Chondrocyte (in vitro differentiated cells): Measurements from ENCODE around the gene CLRN3. TPM values are rescaled to one million over a fixed set of nuclear protein-coding genes. Genes with fewer than 3 reads are reported as not detected.

Source experiments
- DNase-seq: peaks from one replicate; pipeline ENCODE4 v3.0.0; 2021; ENCODE audit warnings: mixed read lengths, low spot score
- H3K27ac Mint-ChIP-seq: one replicate; pipeline ENCODE4 v1.8.0; 2021; ENCODE audit warnings: mild to moderate bottlenecking, moderate library complexity, mixed read lengths; ENCODE audit not compliant: unreplicated experiment
- H3K27me3 Mint-ChIP-seq: 2 replicates; pipeline ENCODE4 v1.8.0; 2021; ENCODE audit warnings: low read depth, mixed read lengths
- H3K36me3 Mint-ChIP-seq: 2 replicates; pipeline ENCODE4 v1.8.0; 2021; ENCODE audit warnings: low read depth, mixed read lengths
- H3K4me1 Mint-ChIP-seq: 2 replicates; pipeline ENCODE4 v1.8.0; 2021; ENCODE audit warnings: low read depth, mild to moderate bottlenecking, mixed read lengths
- H3K4me3 Mint-ChIP-seq: one replicate; pipeline ENCODE4 v1.8.0; 2021; ENCODE audit warnings: mild to moderate bottlenecking, moderate library complexity, mixed read lengths; ENCODE audit not compliant: unreplicated experiment
- H3K9me3 Mint-ChIP-seq: 2 replicates; pipeline ENCODE4 v1.8.0; 2021; ENCODE audit warnings: low read depth, mixed read lengths
- total RNA-seq: library from RNA; stranded (reverse); gene quantifications from 3 replicates; pipeline ENCODE4 v1.2.1, GENCODE V29; 2021
- TF ChIP-seq, protein P1 (sequence below): fragments of 200-600 bp; sonication (generic); IDR thresholded peaks from 2 replicates; pipeline ENCODE4 v1.5.0; 2021; ENCODE audit warnings: antibody characterized with exemption, mild to moderate bottlenecking, moderate library complexity

The CLRN3 gene
- total RNA-seq, 1 donor from 2014 or later, result not detected

DNA sequence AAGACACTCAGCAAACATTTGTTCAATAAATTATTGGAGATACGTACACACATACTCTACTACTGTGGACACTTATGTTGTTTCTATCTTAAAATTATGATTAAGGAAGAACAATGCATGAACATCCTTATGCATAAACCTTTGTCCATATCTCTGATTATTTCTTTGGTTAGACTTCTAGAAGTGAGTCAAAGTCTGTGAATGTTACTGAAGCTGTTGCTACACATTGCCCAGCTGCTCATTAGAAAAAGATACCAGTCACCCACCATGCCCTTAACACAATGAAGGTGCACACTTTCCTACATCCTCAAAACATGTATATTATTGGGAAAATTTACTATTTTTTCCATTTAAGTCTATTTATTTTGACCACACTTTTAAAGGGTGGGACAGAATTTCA, 1.4 kb upstream of the CLRN3 start:
- Mint-ChIP-seq H3K4me3 (no peak overlapping the region), H3K9me3 (peaks cover 7% of the 10 kb centered on the region), H3K27me3 (peaks cover 7% of the 10 kb centered on the region), H3K4me1 (peaks cover 11% of the 10 kb centered on the region), H3K27ac (no peak overlapping the region), H3K36me3 (peaks cover 2% of the 10 kb centered on the region)
- DNase-seq, result no peak
- TF ChIP-seq, protein P1, sequence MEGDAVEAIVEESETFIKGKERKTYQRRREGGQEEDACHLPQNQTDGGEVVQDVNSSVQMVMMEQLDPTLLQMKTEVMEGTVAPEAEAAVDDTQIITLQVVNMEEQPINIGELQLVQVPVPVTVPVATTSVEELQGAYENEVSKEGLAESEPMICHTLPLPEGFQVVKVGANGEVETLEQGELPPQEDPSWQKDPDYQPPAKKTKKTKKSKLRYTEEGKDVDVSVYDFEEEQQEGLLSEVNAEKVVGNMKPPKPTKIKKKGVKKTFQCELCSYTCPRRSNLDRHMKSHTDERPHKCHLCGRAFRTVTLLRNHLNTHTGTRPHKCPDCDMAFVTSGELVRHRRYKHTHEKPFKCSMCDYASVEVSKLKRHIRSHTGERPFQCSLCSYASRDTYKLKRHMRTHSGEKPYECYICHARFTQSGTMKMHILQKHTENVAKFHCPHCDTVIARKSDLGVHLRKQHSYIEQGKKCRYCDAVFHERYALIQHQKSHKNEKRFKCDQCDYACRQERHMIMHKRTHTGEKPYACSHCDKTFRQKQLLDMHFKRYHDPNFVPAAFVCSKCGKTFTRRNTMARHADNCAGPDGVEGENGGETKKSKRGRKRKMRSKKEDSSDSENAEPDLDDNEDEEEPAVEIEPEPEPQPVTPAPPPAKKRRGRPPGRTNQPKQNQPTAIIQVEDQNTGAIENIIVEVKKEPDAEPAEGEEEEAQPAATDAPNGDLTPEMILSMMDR, result no peak

DNA sequence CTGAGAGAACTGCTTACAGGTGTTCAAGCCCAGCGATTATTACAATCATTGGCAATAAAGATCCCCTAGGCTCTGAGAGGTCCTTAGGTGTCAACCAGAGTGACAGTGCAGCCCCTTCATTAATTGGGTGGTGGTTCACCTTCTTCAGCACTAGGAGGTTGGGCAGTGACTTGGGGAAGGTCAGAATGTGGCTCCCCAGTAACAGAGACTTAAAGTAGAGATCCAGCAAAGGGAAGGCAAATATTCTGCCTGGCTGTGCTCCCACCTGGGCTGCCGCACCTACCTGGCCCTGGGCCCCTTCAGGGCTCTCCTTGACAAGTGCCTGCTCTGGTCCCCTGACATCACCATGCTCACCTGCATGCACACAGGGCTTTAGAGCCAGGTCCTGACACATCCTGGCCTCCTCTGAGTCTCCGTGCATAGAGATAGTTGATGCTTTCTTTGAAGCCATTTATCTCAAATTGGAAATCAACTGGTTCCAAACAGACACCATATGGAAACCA, 1.9 kb downstream of the CLRN3 start:
- H3K4me1 Mint-ChIP-seq, result peaks cover 14% of the 10 kb centered on the region
- DNase-seq, result no peak
- H3K27ac Mint-ChIP-seq, result no peak overlapping the region
- no peaks in the 10 kb centered on the region for H3K36me3 Mint-ChIP-seq
- H3K27me3 Mint-ChIP-seq, result peaks cover 3% of the 10 kb centered on the region
- TF ChIP-seq, protein P1, result no peak
- H3K9me3 Mint-ChIP-seq, result no peaks in the 10 kb centered on the region
- H3K4me3 Mint-ChIP-seq, result no peak overlapping the region

DNA sequence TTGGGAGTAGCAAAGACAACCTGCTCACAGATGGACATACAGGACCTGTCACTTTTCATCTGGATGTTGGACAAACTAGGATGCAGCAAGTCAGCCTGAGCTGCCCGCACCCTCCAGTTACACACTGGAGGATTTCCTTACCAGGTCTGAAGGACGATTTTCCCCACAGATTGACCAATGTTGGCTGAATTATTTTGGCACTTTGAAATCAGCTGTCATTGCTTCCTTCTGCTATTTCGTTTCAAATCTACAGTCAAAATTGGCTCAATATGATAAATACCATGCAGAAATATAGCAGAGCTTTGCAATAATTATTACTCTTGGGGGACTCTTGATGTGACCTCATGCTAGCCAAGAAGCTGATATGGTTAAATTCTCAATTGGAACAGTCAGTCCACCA, 2.5 kb downstream of the CLRN3 start:
- H3K27ac Mint-ChIP-seq, result no peak overlapping the region
- H3K9me3 Mint-ChIP-seq, result no peaks in the 10 kb centered on the region
- peaks cover 14% of the 10 kb centered on the region for H3K4me1 Mint-ChIP-seq
- peaks cover 3% of the 10 kb centered on the region for H3K27me3 Mint-ChIP-seq
- TF ChIP-seq, protein P1, result no peak
- H3K36me3 Mint-ChIP-seq, result no peaks in the 10 kb centered on the region
- H3K4me3 Mint-ChIP-seq, result no peak overlapping the region
- DNase-seq, result no peak

DNA sequence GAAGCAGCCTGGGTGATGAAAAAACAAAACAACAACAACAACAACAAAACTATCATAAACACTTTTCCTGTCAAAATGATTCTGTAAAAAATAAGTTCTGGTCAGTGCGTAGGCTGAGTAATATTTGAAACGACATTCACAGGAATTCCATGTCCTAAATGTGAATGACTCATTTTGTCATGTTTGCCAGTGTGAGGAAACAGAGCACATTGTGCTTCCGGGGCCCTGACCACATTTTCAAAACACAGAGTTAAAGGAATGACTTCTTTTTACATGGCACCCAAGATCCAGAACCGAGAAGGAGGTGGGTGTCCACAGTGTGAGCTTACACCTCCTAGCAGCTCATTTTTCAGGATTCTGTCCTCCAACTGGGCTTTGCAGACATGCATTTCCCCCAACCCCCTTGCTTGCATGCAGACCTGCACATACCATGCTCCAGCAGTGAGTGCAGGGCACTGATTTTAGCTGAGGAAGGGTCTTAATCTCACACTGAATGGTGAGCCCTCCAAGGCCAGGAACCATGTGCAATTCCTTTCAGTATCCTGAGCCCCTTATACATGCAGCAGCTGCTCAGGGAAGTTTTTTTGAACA, 3.0 kb downstream of the CLRN3 start:
- TF ChIP-seq, protein P1, result no peak
- H3K9me3 Mint-ChIP-seq, result no peaks in the 10 kb centered on the region
- no peak overlapping the region for H3K4me3 Mint-ChIP-seq
- no peak for DNase-seq
- H3K27ac Mint-ChIP-seq, result peak overlapping the region; percentile 60
- no peaks in the 10 kb centered on the region for H3K36me3 Mint-ChIP-seq
- peaks cover 14% of the 10 kb centered on the region for H3K4me1 Mint-ChIP-seq
- peaks cover 3% of the 10 kb centered on the region for H3K27me3 Mint-ChIP-seq

DNA sequence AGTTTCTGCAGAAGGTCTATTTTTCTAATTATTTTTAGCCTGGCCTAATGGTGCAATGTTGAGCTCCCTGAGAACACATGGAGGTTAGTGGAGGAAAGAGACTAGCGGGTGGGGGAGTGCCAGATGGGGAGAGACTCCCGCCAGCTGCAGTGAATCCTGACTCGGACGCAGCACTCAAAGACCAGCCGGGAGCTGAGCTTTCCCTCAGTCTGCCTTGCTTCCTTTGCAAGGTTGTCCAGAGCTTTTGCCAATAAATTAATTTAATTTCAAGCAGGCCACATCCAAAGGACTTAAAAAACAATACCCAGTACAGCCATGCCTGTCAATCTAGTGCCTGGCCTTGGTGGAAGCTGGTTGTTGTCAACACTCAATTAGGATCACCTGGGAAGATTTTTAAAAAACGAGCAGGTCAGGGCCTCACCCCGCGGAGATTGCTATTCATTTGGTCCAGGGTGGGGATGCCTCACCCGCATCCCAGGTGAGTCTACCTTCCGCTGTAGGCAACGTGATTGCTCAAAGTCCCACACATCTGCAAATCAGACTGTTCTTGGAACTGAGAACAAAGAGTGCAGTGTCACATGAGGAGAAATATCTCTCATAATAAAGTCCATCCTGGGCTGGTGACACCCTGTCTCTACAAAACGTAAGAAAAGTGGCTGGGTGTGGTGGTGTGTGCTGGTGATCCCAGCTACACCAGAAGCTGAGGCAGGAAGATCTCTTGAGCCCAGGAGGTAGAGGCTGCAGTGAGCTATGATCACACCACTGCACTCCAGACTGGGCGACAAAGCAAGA, 4.0 kb downstream of the CLRN3 start:
- no peak for DNase-seq
- no peaks in the 10 kb centered on the region for H3K36me3 Mint-ChIP-seq
- no peaks in the 10 kb centered on the region for H3K9me3 Mint-ChIP-seq
- no peak overlapping the region for H3K4me3 Mint-ChIP-seq
- H3K27ac Mint-ChIP-seq, result peak overlapping the region; percentile 41
- H3K27me3 Mint-ChIP-seq, result peaks cover 2% of the 10 kb centered on the region
- TF ChIP-seq, protein P1, result no peak
- H3K4me1 Mint-ChIP-seq, result peaks cover 14% of the 10 kb centered on the region
